T-helper 22 cell (primary cell): ENCODE results near the gene OR4A15.

ENCODE experiments used
- DNase-seq: peaks from one replicate; pipeline ENCODE4 v3.0.0-alpha.2; 2020; ENCODE audit warnings: low read depth

OR4A15 gene

DNA sequence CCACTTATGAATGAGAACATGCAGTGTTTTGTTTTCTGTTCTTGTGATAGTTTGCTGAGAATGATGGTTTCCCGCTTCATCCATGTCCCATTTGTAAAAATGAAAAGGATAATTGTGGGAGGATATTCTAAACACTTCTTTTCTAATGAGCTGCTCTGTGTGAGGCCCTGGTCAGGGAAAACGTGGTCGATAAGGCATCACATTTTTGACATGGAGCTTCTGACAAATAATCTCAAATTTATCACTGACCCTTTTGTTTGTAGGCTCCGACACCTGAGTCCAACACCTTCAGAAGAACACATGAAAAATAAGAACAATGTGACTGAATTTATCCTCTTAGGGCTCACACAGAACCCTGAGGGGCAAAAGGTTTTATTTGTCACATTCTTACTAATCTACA, at the start of gene OR4A15:
Gene OR4A15 (plus strand): TSS at position 301 of the 400 bp plus-strand sequence. CDS start 0 bp downstream, at position 301.
- DNase-seq, result no peak

DNA sequence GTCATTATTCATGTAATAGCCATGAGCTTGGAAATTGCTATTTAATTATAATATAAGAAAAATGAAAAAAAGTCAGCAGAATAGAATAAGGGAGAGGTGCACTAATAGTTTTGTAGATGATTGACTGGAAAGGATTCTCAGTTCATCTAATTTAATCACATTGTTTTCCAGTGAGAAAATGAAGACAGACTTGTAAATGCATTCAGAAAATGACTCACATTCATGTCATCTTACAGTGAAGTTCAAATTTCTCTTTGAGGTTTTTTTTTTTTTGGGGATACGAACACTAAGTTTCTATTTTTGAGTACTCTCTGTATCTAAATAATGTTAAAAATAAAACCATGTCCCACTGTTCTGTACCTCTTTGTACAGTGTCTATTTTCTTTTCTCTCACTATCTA, 43.3 kb upstream of the OR4A15 start:
- no peak for DNase-seq

DNA sequence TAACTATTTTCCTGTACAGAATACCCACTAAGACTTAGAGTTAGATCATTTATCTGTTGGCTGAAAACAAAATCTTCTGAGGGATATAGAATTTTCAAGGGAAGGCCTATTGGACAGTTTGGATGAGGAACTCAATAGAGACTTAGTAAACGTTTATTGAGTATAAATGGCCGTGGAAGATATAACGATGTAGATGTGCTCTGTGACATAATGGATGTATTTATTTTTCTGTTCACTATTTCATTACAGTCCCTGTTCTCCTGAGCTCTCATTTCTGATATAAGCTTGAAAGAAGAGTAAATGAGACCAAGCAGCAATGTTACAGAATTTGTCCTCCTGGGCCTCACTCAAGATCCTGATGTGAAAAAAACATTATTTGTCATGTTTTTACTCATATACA, 24.9 kb upstream of the OR4A15 start, which contains the start of gene OR4A16:
Gene OR4A16 (plus strand): TSS at position 301 of the 400 bp plus-strand sequence. CDS start 0 bp downstream, at position 301.
- no peak for DNase-seq

DNA sequence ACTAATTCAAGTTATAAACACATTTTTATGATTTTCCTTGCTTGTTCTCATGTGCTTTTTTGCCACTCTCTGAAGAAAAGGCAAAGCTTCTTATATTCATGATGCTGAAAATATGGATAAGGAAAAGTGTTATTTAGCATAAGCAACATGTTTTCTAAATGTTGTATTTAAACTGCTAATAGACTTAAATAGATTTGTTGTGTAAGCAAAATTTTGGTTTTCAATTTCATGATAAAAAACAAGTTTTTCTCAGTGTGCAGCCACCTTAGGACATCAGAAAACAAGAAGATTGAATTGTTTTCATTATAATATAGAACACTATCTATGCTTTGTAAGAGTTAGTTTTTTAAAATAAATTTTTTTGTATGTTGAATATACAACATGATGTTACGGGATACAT, 22.5 kb upstream of the OR4A15 start:
- no peak for DNase-seq

DNA sequence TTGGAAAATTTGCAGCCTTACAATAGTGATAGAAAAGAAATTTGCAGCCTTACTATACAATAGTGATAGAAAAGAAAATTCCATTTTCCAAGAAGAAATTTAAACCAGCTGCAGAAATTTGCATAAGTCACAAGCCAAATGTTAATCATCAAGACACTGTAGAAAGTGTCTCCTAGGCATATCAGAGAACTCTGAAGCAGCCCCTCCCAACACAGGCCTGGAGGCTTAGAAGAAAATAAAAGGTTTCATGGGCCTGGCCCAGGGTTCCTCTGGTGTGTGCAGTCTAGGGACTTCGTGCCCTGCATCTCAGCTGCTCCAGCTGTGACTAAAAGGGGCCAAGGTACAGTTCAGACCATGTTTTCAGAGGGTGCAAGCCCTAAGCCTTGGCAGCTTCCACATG, 18.7 kb upstream of the OR4A15 start:
- DNase-seq, result no peak

DNA sequence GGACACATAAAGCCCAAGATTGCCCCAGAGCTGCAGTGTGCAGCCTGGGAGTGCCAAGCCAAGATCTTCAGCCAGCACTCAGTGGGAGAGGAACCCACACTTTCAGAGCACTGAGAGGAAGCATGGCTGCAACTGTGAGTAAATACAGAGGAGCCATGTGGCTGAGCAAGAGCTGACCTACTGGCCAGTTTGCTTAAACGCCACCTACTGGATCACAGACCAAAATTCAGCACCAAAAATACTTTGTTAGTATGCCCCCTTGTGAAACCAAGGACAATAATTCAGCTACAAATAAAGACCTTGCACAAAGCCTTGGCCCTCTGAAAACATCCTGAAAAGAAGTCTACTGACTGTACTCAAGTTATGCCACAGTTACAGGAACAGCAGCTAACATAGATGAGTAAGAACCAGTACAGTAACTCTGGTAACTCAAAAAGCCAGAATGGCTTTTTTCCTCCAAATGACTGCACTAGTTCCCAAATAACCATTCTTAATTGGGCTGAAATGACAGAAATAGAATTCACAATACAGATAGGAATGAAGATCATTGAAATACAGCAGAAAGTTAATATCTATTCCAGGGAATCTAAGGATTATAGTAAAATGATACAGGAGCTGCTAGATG, 10.1 kb upstream of the OR4A15 start:
- DNase-seq, result no peak

DNA sequence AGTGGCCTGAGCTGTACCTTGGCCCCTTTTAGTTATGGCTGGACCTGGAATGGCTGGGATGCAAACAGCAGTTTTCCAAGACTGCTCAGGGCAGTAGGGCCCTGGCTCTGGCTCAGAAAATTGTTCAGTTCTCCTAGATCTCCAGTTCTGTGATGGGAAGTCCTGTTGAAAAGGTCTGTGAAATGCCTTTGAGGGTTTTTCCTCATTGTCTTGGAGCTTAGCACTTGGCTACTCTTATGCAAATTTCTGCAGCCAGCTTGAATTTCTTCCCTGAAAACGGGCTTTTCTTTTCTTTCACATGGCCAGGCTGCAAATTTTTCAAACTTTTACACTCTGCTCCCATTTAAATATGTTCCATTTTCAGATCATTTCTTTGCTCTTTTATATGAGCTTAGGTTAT, 33.2 kb downstream of the OR4A15 start:
- no peak for DNase-seq
